ENCODE results near the gene HCN2. TPM values are rescaled to one million over a fixed set of nuclear protein-coding genes. Genes with fewer than 3 reads are reported as not detected.

Gene HCN2
- total and polyA plus RNA-seq, 12 donors: 0.74 to 9.1 (median 3.6) TPM

DNA sequence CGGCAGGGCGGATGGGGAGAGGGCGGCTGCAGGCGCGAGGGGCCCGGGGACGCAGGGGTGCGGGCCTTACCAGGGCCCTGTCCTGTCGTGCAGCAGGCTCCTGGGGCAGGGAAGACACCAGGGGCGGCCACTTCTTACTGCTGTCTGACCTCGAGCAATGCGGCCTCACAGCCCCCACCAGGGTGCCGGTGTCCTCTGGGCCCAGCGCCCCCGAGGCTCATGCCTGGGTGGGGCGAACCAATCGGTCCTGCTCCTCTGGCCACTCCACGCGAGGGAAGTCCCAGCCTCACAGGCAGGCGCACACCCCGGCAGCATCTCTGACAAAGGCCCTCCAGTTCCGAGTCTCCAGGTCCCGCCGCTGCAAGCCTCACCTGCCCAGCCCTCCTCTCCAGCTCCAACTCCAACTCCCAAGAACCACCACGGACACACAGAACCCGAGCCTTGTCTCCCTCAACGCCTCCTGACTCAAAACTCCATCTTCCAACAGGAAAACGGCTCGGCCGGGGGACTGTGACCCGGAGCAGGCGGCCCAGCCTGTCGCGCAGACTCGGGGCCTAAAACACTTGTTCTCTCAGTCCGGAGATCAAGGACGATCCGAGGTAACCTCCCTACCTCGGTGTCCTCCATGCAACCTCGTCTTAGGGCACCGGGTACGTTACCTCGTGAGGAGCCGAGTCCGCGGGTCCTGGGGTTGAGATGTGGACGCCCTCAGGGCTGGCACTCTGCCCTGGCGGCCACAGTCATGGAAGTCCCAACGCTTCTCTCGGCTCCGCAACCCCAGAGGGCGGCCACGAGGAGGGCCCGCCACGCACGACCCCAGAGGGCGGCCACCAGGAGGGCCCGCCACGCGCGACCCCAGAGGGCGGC is 56.5 kb downstream of the HCN2 start:
- DNase-seq: no peak
- Histone ChIP-seq H3K9me3 (replicated peaks in 1 of 3) (no peaks in the 10 kb centered on the region), H3K27me3 (no peaks in the 10 kb centered on the region), H3K4me3 (no peak overlapping the region), H3K27ac (no peak overlapping the region), H3K4me1 (replicated peaks in 1 of 2) (no peaks in the 10 kb centered on the region), H3K36me3 (replicated peaks in 1 of 2) (peaks cover 0 to 46% of the 10 kb centered on the region in 2 donors)
- TF ChIP-seq, protein P1, sequence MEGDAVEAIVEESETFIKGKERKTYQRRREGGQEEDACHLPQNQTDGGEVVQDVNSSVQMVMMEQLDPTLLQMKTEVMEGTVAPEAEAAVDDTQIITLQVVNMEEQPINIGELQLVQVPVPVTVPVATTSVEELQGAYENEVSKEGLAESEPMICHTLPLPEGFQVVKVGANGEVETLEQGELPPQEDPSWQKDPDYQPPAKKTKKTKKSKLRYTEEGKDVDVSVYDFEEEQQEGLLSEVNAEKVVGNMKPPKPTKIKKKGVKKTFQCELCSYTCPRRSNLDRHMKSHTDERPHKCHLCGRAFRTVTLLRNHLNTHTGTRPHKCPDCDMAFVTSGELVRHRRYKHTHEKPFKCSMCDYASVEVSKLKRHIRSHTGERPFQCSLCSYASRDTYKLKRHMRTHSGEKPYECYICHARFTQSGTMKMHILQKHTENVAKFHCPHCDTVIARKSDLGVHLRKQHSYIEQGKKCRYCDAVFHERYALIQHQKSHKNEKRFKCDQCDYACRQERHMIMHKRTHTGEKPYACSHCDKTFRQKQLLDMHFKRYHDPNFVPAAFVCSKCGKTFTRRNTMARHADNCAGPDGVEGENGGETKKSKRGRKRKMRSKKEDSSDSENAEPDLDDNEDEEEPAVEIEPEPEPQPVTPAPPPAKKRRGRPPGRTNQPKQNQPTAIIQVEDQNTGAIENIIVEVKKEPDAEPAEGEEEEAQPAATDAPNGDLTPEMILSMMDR (IDR thresholded peaks at IDR 0.05): no peak
- no peak for TF ChIP-seq POLR2A (IDR thresholded peaks at IDR 0.05)
- WGBS, 4 donors: 90 to 94% (median 92%) methylated on average over 35 to 62 of the region's 62 CpGs
- intact Hi-C loops (cut with DNase I): no loop called here

DNA sequence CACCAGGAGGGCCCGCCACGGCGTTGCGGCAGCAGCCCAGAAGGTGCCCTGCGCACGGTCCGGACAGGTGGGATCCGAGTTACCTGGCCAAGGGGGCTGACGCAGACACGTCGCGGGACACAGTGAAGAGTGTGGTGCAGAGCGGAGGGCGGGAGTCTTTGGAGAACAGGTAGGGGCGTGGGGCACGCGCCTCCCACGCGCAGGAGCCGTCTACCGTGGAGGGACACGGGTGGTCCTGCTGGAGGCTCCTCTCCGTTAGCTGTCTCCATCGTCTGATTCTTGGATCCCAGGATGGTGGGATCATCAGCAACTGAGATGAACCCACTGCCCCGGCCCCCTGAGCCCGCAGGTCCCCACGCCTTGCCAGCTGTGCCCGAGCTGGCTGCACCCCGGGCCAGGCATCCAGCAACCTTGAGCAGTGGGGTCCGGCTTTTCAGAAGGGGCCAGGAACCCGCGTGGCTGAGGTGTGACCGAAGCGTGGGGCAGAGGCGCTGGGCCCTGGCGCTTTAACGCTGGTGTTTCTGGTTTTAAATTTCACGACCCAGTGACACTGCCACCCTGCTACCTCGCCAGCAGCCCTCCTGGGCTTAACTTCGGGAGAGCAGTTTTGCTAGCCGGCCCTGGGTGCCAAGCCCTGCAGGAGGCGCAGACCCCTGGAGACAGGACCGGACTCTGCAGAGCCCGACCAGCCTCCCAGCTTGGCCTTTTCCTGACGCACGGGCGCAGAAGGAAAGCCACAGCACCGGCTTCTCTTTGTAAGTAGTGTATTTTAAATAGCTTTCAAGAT is 57.3 kb downstream of the HCN2 start:
- Histone ChIP-seq H3K4me3 (no peak overlapping the region), H3K36me3 (replicated peaks in 1 of 2) (peaks cover 0 to 54% of the 10 kb centered on the region in 2 donors), H3K27me3 (no peaks in the 10 kb centered on the region), H3K27ac (no peak overlapping the region), H3K4me1 (replicated peaks in 1 of 2) (no peaks in the 10 kb centered on the region), H3K9me3 (replicated peaks in 1 of 3) (no peaks in the 10 kb centered on the region)
- no peak for TF ChIP-seq POLR2A (IDR thresholded peaks at IDR 0.05)
- TF ChIP-seq, protein P1 (IDR thresholded peaks at IDR 0.05): no peak
- DNase-seq: no peak
- 90 to 95% (median 94%) methylated on average over 27 to 48 of the region's 48 CpGs for WGBS, 4 donors
- intact Hi-C loops (cut with DNase I): no loop called here

DNA sequence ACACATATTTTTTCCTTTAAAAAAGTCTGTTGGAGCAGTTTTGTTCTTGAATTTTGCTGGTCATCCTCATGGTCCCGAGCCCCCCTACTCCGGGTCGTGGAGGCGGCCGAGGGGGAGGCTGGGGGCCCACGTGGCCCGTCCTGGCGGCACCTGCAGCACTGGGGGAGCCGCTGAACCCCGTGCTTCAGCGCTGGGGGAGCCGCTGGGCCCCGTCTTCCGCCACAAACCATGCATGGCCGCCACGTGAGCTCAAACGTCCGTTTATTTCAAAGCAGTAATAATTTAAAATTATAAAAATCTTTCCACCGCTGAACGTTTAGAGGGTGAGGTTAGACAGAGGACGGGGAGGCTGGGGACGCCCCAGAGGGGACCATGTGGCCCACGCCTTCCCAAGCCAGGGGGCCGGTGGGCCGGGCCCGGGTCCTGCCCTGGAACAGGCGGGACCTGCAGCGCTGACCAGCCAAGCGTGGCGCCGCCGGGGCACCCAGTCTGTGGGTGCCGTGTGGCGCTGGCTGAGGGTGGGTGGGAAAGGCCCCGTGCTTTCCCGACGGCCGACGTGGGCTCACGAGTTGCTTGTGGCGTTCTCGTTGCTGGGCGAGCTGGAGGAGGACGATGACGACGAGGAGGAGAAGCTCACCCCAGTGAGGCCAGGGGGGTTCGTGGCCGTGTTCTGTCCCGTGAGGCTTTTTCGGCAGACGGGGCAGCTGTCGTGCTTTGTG is 58.0 kb downstream of the HCN2 start:
- H3K9me3 ChIP-seq (replicated peaks in 1 of 3): no peaks in the 10 kb centered on the region
- no peaks in the 10 kb centered on the region for H3K4me1 ChIP-seq (replicated peaks in 1 of 2)
- H3K27me3 ChIP-seq: no peaks in the 10 kb centered on the region
- no peak for DNase-seq
- no peak overlapping the region for H3K4me3 ChIP-seq
- peaks cover 0 to 61% of the 10 kb centered on the region in 2 donors for H3K36me3 ChIP-seq (replicated peaks in 1 of 2)
- WGBS, 4 donors: 91 to 93% (median 91%) methylated on average over 37 to 52 of the region's 52 CpGs
- H3K27ac ChIP-seq: no peak overlapping the region
- TF ChIP-seq, protein P1 (IDR thresholded peaks at IDR 0.05): no peak
- no peak for TF ChIP-seq POLR2A (IDR thresholded peaks at IDR 0.05)
- intact Hi-C loops (cut with DNase I): no loop called here

DNA sequence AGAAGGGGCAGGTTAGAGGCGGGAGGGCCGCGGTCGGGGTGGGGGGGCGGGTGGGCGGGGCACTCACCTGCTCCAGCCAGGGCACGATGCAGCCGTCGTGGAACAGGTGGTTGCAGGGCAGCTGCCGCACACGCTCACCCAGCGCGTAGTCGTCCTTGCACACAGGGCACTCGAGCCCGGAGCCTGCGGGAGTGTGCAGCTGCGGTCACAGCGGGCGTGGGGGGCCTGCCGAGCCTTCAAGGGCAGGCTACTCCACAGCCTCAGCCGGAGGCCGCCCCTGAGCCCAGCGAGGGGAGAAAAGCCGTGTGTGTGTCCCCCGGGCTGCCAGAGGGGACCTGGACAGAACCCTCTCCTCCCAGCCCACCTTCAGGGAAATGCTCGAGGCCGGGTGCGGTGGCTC is 58.6 kb downstream of the HCN2 start:
- Histone ChIP-seq H3K9me3 (replicated peaks in 1 of 3) (no peaks in the 10 kb centered on the region), H3K4me3 (no peak overlapping the region), H3K4me1 (replicated peaks in 1 of 2) (no peaks in the 10 kb centered on the region), H3K36me3 (replicated peaks in 1 of 2) (peaks cover 0 to 63% of the 10 kb centered on the region in 2 donors), H3K27ac (no peak overlapping the region), H3K27me3 (no peaks in the 10 kb centered on the region)
- no peak for DNase-seq
- WGBS, 4 donors: 86 to 90% (median 89%) methylated on average over 24 to 29 of the region's 29 CpGs; no CpG with 5 or more reads in 1 of the 4 donors
- TF ChIP-seq POLR2A (IDR thresholded peaks at IDR 0.05): no peak
- TF ChIP-seq, protein P1 (IDR thresholded peaks at IDR 0.05): no peak
- intact Hi-C loops (cut with DNase I): no loop called here
